Esophagus squamous epithelium (tissue), 4 donors: ENCODE measurements around the gene CRABP2.

Source experiments
- POLR2A ChIP-seq, 4 donors: fragments of 450-650 bp; IDR thresholded peaks; one replicate each; pipeline ENCODE4 v1.6.1; 2017; ENCODE audit warnings: antibody characterized with exemption in 4 of 4, mild to moderate bottlenecking in 4 of 4, moderate library complexity in 3 of 4
- TF ChIP-seq, protein P1 (sequence below), 6 experiments: fragments of 450-650 bp in 4 of 6; fragments of 200-600 bp in 2 of 6; sonication (generic) in 2 of 6; IDR thresholded peaks; one replicate each; pipeline ENCODE4 v1.5.1; 2016 to 2019; ENCODE audit warnings: antibody characterized with exemption in 6 of 6, mild to moderate bottlenecking in 4 of 6, moderate library complexity in 4 of 6

DNA sequence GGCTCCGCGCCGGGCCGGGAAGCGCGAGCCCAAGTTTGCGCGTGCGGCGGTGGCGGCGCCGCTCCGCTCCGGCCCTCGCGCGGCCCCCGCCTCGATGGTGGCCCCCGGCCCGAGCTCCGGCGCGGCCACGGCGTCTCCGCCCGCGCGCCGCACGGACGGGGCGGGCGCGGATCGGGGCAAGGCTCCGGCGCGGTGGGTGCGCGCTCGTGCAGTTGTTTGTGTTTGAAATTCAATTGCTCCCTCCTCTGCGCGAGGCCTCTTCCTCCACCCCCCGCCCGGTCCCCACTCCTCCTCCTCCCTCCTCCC, 46.0 kb upstream of the CRABP2 start, which contains the start of gene HDGF:
- TF ChIP-seq, protein P1, sequence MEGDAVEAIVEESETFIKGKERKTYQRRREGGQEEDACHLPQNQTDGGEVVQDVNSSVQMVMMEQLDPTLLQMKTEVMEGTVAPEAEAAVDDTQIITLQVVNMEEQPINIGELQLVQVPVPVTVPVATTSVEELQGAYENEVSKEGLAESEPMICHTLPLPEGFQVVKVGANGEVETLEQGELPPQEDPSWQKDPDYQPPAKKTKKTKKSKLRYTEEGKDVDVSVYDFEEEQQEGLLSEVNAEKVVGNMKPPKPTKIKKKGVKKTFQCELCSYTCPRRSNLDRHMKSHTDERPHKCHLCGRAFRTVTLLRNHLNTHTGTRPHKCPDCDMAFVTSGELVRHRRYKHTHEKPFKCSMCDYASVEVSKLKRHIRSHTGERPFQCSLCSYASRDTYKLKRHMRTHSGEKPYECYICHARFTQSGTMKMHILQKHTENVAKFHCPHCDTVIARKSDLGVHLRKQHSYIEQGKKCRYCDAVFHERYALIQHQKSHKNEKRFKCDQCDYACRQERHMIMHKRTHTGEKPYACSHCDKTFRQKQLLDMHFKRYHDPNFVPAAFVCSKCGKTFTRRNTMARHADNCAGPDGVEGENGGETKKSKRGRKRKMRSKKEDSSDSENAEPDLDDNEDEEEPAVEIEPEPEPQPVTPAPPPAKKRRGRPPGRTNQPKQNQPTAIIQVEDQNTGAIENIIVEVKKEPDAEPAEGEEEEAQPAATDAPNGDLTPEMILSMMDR (IDR thresholded peaks at IDR 0.05), result no peak
- no peak for TF ChIP-seq POLR2A (IDR thresholded peaks at IDR 0.05)
